Liver (tissue), 9 donors: ENCODE results near the gene FZR1. TPM values are rescaled to one million over a fixed set of nuclear protein-coding genes. Genes with fewer than 3 reads are reported as not detected.

Experiments used
- DNase-seq: peaks from one replicate; pipeline ENCODE4 v3.0.0-alpha.2; 2017; ENCODE audit warnings: low spot score
- H3K27ac ChIP-seq, 2 donors: one replicate each; pipeline ENCODE4 v1.7.0; 2013; ENCODE audit warnings: inconsistent platforms in 2 of 2, low read length in 2 of 2, control low read depth in 1 of 2, low read depth in 1 of 2, mild to moderate bottlenecking in 1 of 2
- H3K27me3 ChIP-seq, 4 donors: one replicate each; pipeline versions ENCODE4 v1.6.1 to v1.7.0; 2013; ENCODE audit warnings: low read length in 3 of 4, inconsistent platforms in 1 of 4, mild to moderate bottlenecking in 1 of 4, moderate library complexity in 1 of 4; ENCODE audit not compliant: control insufficient read depth in 4 of 4, insufficient read depth in 4 of 4
- H3K36me3 ChIP-seq, 4 donors: one replicate each; pipeline versions ENCODE4 v1.6.1 to v1.7.0; 2013; ENCODE audit warnings: low read length in 3 of 4, mild to moderate bottlenecking in 3 of 4, low read depth in 1 of 4, moderate library complexity in 1 of 4; ENCODE audit not compliant: control insufficient read depth in 4 of 4, insufficient read depth in 3 of 4
- H3K4me1 ChIP-seq, 4 donors: one replicate each; pipeline versions ENCODE4 v1.6.1 to v1.7.0; 2013; ENCODE audit warnings: low read length in 3 of 4, mild to moderate bottlenecking in 3 of 4, moderate library complexity in 1 of 4; ENCODE audit not compliant: control insufficient read depth in 4 of 4, insufficient read depth in 4 of 4
- H3K4me3 ChIP-seq, 3 donors: one replicate each; pipeline versions ENCODE4 v1.6.1 to v1.7.0; 2013; ENCODE audit warnings: low read length in 3 of 3, control low read depth in 1 of 3, low read depth in 1 of 3, mild to moderate bottlenecking in 1 of 3
- H3K9ac ChIP-seq, 2 donors: one replicate each; pipeline ENCODE4 v1.7.0; 2013; ENCODE audit warnings: low read length in 2 of 2, mild to moderate bottlenecking in 2 of 2, moderate library complexity in 2 of 2, control low read depth in 1 of 2, low read depth in 1 of 2
- H3K9me3 ChIP-seq, 4 donors: one replicate each; pipeline versions ENCODE4 v1.6.1 to v1.7.0; 2013; ENCODE audit warnings: low read length in 3 of 4; ENCODE audit not compliant: control insufficient read depth in 4 of 4
- ATF3 ChIP-seq: IDR thresholded peaks from 2 replicates; pipeline ENCODE4 v1.6.1; 2016; ENCODE audit warnings: antibody characterized with exemption
- CTCF ChIP-seq: fragments of 150-350 bp; IDR thresholded peaks from 2 replicates; pipeline ENCODE4 v1.5.1; 2017; ENCODE audit warnings: improper control_type of control experiment, low read depth, low read length; ENCODE audit not compliant: missing input control
- EGR1 ChIP-seq, 2 donors: IDR thresholded peaks; 2 replicates each; pipeline ENCODE4 v1.6.1; 2016 to 2018; ENCODE audit warnings: antibody characterized with exemption in 2 of 2, low read depth in 2 of 2
- FOXA1 ChIP-seq: IDR thresholded peaks from 2 replicates; pipeline ENCODE4 v1.6.1; 2016; ENCODE audit warnings: antibody characterized with exemption
- FOXA2 ChIP-seq: IDR thresholded peaks from 2 replicates; pipeline ENCODE4 v1.6.1; 2016; ENCODE audit warnings: antibody characterized with exemption
- GABPA ChIP-seq, 2 donors: IDR thresholded peaks in 1 of 2; conservative IDR thresholded peaks in 1 of 2; 2 replicates each; pipeline ENCODE4 v1.6.1; 2016; ENCODE audit warnings: antibody characterized with exemption in 2 of 2, mild to moderate bottlenecking in 1 of 2, moderate library complexity in 1 of 2
- HNF4A ChIP-seq, 2 donors: conservative IDR thresholded peaks; 2 replicates each; pipeline ENCODE4 v1.6.1; 2016; ENCODE audit warnings: antibody characterized with exemption in 2 of 2, mild to moderate bottlenecking in 2 of 2
- HNF4G ChIP-seq: IDR thresholded peaks from 2 replicates; pipeline ENCODE4 v1.6.1; 2016; ENCODE audit warnings: antibody characterized with exemption
- JUND ChIP-seq, 2 donors: IDR thresholded peaks; 2 replicates each; pipeline ENCODE4 v1.6.1; 2016; ENCODE audit warnings: antibody characterized with exemption in 2 of 2
- MAX ChIP-seq: IDR thresholded peaks from 2 replicates; pipeline ENCODE4 v1.6.1; 2016; ENCODE audit warnings: antibody characterized with exemption
- NR2F2 ChIP-seq: IDR thresholded peaks from 2 replicates; pipeline ENCODE4 v1.6.1; 2016; ENCODE audit warnings: antibody characterized with exemption
- RAD21 ChIP-seq, 2 donors: IDR thresholded peaks; 2 replicates each; pipeline ENCODE4 v1.6.1; 2016; ENCODE audit warnings: antibody characterized with exemption in 2 of 2, mild to moderate bottlenecking in 2 of 2
- RXRA ChIP-seq, 2 donors: IDR thresholded peaks; 2 replicates each; pipeline ENCODE4 v1.6.1; 2017 to 2018; ENCODE audit warnings: antibody characterized with exemption in 2 of 2, mild to moderate bottlenecking in 1 of 2
- SP1 ChIP-seq: IDR thresholded peaks from 2 replicates; pipeline ENCODE4 v1.6.1; 2018; ENCODE audit warnings: antibody characterized with exemption, mild to moderate bottlenecking
- TAF1 ChIP-seq: conservative IDR thresholded peaks from 2 replicates; pipeline ENCODE4 v1.6.1; 2016; ENCODE audit warnings: antibody characterized with exemption, mild to moderate bottlenecking
- YY1 ChIP-seq: IDR thresholded peaks from 2 replicates; pipeline ENCODE4 v1.6.1; 2016; ENCODE audit warnings: antibody characterized with exemption, mild to moderate bottlenecking
- ZBTB33 ChIP-seq: IDR thresholded peaks from 2 replicates; pipeline ENCODE4 v1.6.1; 2016; ENCODE audit warnings: antibody characterized with exemption
- whole genome bisulfite sequencing: extraction: QIAGEN DNeasy Blood & Tissue Kit; methylation state at CpG from one replicate; pipeline ENCODE4 v1.1.7; 2013; 5-methylcytosine and 5-hydroxymethylcytosine counted together
- polyA plus RNA-seq, 2 donors: library from polyadenylated mRNA; stranded (reverse) in 1 of 2; unstranded in 1 of 2; fragments of 200-250 nt in 1 of 2; fragments of >200 nt in 1 of 2; fragmentation: Nextera tagmentation in 1 of 2; extraction: Ambion mirVana in 1 of 2; gene quantifications; one replicate each; pipeline versions ENCODE4 v1.2.1 to v1.2.3, GENCODE V29; 2013 to 2015
- total RNA-seq, 2 donors: library from RNA; depleted of rRNA; stranded (reverse); fragments of >200 nt; gene quantifications; one replicate each; pipeline ENCODE4 v1.2.3, GENCODE V29; 2014
- TF ChIP-seq, protein P1 (sequence below): IDR thresholded peaks from 2 replicates; pipeline ENCODE4 v1.6.1; 2016; ENCODE audit warnings: antibody characterized with exemption, mild to moderate bottlenecking
- donor health status: healthy.
- donor health status: healthy.
- donor health status: healthy.
- donor health status: healthy.
- donor health status: healthy.

Gene FZR1
- total and polyA plus RNA-seq, 4 donors = 17.0 to 27.3 (median 20.3) TPM

GRCh38 chr19:3500429-3501101, 5.5 kb upstream of the FZR1 start, which contains the start of gene DOHH:
DOHH (minus strand) TSS chr19:3500674; CDS start chr19:3496814, 3,860 bp downstream.
- Histone ChIP-seq H3K4me3 (peak within 1 kb of the TSS; percentile 77 to 98 (median 94)), H3K27ac (peak within 1 kb of the TSS; percentile 93 to 96), H3K9me3 (no peaks in the 10 kb centered on the region), H3K9ac (peak within 1 kb of the TSS; percentile 79 to 98), H3K27me3 (no peaks in the 10 kb centered on the region), H3K4me1 (peaks cover 5 to 22% (median 16%) of the 10 kb centered on the region in 4 donors), H3K36me3 (peaks cover 0 to 9% (median 3%) of the 10 kb centered on the region in 4 donors)
- WGBS = under 1% methylated on average over 52 of the region's 52 CpGs
- TF ChIP-seq MAX (no peak), FOXA2 (no peak), YY1 (peak; percentile 99), GABPA (IDR thresholded peaks at IDR 0.05 in 1 of 2, conservative IDR thresholded peaks at IDR 0.05 in 1 of 2) (peak in 1 of 2 donors; percentile 21), NR2F2 (no peak), JUND (IDR thresholded peaks at IDR 0.05) (no peak), EGR1 (IDR thresholded peaks at IDR 0.05; ENCODE audit: low read depth in 2 of 2) (peak; percentile 64 to 65), SP1 (peak; percentile 67), RXRA (IDR thresholded peaks at IDR 0.05) (peak in 1 of 2 donors; percentile 32), TAF1 (peak; percentile 63)
- DNase-seq = peak; percentile 95

DNA sequence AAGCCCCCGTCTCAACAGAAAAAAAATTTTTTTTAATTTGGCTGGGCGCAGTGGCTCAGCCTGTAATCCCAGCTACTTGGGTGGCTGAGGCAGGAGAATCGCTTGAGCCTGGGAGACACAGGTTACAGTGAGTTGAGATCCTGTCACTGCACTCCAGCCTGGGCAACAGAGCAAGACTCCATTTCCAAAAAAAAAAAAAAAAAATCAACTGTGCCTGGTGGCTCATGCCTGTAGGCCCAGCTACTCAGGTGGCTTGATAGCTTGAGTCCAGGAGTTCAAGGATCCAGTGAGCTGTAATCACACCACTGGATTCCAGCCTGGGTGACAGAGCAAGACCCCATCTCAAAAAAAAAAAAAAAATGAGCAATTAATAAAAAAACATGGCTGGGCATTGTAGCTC, 4.3 kb upstream of the FZR1 start:
- no peaks in the 10 kb centered on the region for H3K9me3 ChIP-seq

More for the DNA sequence above, 4.3 kb upstream of the FZR1 start:
- H3K9ac ChIP-seq = no peak overlapping the region
- peaks cover 0 to 1% (median 0%) of the 10 kb centered on the region in 4 donors for H3K36me3 ChIP-seq
- no peaks in the 10 kb centered on the region for H3K27me3 ChIP-seq
- DNase-seq = no peak
- 94% methylated on average over 3 of the region's 3 CpGs for WGBS
- TF ChIP-seq FOXA2 (no peak), MAX (no peak), ZBTB33 (no peak), RAD21 (IDR thresholded peaks at IDR 0.05) (no peak), GABPA (IDR thresholded peaks at IDR 0.05 in 1 of 2, conservative IDR thresholded peaks at IDR 0.05 in 1 of 2) (no peak), HNF4G (no peak), SP1 (no peak), HNF4A (conservative IDR thresholded peaks at IDR 0.05) (no peak), JUND (IDR thresholded peaks at IDR 0.05) (no peak), RXRA (IDR thresholded peaks at IDR 0.05) (no peak), CTCF (no peak), YY1 (no peak), FOXA1 (no peak), NR2F2 (no peak), EGR1 (IDR thresholded peaks at IDR 0.05; ENCODE audit: low read depth in 2 of 2) (no peak), TAF1 (no peak), ATF3 (no peak)
- TF ChIP-seq, protein P1, sequence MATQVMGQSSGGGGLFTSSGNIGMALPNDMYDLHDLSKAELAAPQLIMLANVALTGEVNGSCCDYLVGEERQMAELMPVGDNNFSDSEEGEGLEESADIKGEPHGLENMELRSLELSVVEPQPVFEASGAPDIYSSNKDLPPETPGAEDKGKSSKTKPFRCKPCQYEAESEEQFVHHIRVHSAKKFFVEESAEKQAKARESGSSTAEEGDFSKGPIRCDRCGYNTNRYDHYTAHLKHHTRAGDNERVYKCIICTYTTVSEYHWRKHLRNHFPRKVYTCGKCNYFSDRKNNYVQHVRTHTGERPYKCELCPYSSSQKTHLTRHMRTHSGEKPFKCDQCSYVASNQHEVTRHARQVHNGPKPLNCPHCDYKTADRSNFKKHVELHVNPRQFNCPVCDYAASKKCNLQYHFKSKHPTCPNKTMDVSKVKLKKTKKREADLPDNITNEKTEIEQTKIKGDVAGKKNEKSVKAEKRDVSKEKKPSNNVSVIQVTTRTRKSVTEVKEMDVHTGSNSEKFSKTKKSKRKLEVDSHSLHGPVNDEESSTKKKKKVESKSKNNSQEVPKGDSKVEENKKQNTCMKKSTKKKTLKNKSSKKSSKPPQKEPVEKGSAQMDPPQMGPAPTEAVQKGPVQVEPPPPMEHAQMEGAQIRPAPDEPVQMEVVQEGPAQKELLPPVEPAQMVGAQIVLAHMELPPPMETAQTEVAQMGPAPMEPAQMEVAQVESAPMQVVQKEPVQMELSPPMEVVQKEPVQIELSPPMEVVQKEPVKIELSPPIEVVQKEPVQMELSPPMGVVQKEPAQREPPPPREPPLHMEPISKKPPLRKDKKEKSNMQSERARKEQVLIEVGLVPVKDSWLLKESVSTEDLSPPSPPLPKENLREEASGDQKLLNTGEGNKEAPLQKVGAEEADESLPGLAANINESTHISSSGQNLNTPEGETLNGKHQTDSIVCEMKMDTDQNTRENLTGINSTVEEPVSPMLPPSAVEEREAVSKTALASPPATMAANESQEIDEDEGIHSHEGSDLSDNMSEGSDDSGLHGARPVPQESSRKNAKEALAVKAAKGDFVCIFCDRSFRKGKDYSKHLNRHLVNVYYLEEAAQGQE = no peak
- H3K4me3 ChIP-seq = no peak overlapping the region
- peaks cover 5 to 26% (median 18%) of the 10 kb centered on the region in 4 donors for H3K4me1 ChIP-seq
- no peak overlapping the region for H3K27ac ChIP-seq
